Activated naive CD4-positive, alpha-beta T cell treated with Interleukin-2 at 50 U/mL for 16 hours (primary cell): ENCODE results near the gene ACTL10.
"Not testable (repeated sequence)": the region's sequence is repeated elsewhere in the genome, so short reads cannot be mapped to it uniquely, and the experiment has no call there.

Experiments used
- DNase-seq: peaks from one replicate; pipeline ENCODE4 v3.0.0-alpha.2; 2020

The ACTL10 gene

DNA sequence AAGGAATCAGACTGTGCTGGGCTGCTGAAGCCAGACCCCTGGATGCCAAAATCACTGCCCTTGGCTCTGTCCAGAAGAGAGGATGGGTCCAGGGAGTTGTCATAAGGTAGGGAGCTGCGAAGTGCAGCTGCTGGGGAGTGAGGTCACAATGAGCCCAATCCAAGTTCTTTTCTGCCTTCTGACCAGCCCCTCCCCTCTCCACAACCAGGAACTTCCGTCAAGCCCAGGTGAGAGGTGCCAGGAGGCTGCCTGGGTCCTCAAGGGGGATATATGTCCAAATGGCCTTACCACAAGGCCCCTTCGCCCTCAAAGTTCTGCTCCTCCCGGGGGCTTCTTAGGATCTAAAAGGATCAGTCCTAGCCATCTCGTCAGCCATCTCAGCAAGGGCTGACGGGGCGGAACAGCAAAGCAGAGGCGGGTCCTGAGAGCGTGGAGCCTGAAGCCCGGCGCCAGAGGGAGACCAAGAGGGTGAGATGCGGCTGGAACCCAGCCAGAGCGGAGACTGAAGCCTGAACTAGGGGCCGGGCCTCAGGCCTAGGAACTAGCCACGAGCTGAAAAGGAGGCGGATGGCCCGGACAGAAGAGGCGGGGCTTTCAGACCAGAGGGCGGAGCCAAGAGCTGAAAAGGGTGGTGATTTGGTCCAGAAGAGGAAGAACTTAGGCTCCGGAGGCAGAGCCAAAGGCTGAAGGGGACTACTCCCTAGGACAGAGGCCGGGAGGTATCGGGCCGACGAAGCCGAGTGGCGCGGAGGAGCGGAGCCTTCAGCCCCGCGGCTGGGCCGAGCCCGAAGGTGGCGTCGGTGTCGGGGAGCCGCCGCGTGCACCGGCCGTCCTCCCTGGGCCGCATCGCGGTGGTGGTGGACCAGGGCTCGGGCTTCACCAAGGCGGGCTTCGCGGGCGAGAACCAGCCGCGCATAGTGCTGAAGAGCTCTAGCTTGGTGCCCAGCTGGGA, at the start of gene ACTL10:
TSS of gene ACTL10 (plus strand) at position 651 of the 952 bp plus-strand sequence. CDS start 555 bp downstream, outside the sequence.
- peak; percentile 87 for DNase-seq

DNA sequence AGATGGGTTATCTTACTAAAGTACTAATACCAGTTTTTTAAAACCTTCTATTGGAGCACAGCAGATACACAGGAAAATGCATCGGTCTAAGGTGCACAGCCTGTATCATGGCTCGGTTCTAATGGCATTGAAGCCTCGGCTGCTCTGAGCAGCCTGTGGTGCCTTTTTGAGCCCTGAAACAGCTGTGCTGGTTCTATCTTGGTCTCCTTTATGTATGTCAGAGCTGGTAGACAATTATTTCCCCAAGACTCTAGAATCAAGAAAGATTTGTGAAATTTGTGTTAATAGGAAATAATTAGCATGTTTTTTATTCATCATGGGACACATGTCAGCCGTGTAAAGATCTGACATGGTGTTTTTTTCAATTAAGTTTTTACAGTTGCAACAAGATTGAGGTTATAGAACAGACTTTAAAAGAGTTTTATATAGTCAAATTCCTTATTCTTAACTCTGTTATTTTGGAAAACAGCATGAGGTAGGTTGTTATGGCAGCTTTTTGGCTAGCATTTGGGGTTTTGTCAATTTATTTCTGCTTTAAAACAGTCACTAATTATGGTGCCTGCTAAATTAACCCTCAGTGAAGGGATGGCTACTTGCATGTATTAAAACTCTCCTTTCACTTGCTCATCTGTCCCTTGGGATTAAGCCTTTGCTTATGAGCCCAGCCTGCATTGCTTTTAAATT, 44.9 kb upstream of the ACTL10 start:
- DNase-seq: no peak

DNA sequence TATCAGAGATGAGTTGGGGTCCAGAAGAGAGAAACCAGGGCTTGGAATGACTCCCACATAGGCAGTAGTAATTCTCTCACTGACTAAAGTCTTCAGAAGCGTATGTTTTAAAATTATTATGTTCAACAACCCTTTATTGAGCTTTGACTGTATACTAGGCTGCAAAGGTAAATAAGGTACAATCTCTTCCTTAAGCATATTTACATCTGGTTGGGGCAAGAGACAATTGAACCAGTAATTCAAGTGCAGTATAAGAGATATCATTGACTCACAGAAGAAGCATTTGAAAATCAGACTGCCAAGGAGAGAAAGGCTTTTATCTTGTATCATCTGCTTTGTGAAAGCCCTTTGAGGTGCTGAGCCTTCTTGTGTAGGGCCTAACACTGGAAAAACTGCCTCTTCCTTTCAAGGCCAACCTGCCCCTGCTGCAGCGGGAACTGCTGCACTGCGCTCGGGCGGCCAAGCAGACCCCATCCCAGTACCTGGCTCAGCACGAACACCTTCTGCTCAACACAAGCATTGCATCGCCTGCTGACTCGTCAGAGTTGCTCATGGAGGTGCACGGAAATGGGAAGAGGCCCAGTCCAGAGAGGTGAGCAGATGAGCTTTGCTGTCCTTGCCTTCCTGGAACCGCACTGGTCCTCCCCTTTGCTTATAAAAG, 43.9 kb upstream of the ACTL10 start:
- no peak for DNase-seq

DNA sequence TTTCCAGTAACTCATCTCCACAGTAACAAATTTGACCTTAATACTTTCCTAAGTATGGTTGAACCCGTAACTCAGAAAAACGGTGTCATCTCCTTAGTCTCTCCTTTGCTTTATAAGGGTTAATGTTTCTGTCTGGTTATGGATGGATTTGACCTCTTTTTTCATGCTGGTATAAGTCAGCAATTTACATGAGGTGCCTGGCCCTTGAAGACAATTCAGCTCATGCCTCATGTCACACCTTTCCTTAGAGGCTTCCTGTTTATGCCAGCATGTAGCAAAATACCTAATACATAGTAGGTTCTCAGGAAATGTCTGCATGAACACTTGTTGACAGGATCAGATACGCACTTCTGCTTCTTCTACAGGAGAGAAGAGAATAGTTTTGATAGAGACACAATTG, 42.3 kb upstream of the ACTL10 start:
- DNase-seq: no peak

DNA sequence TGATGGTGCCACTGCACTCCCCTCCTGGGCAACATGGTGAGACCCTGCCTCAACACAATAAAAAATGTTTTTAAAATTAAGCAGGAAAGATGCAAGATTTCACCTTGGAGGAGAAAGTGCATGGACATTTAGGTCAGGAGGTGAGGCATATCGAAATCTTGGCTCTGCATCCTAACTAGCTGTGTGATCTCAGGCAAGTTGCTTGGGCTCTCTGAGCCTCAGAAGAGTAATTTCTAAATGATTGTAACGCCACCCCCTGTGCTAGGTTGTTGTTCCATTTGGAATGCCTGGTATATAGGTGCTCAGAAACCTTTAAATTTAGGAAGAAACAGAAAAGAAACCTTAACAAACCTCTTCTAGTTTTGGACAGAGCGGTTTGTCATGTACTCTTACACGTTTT, 40.6 kb upstream of the ACTL10 start:
- DNase-seq: no peak

DNA sequence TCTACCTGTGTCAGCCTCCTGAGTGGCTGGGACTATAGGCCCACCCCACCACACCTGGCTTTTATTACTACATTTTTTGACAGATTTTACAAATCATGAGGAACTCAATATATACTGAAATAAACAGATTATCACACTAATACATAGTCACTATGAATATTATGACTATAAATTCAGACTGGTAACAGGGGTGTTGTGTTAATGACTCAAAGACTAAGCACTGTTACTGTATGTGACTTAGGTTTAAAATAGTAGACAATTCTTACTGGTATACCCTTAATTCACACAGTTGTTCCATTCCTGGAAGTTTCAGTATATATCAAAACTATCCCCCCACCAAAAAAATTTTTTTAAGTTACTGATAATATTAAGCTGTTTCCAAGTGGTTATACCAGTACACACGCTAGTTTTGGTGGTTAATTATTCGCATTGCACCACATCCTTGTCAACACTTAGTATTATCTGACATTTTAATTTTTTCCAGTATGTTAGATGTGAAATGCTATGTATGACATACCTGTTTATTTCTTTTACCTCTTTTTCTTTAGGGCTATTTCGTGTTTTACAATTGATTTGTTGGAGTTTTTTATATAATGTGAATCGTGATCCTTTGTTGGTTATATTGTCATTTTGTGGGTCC, 39.0 kb upstream of the ACTL10 start:
- no peak for DNase-seq

DNA sequence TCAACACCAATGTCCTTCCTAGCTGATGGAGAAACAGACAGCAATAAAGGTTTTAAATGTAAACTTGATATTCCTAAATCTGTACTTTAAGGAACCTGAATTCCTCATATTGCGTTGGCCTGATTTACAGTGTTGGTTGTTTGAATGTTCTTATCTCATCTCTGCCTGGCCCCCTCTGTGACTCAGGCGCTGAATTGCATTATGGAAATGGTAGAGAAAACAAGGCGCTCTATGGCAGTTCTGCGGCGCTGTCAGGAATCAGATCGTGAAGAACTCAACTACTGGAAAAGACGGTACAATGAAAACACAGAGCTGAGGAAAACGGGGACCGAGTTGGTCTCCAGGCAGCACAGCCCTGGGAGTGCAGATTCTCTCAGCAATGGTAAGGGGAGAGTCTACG, 37.2 kb upstream of the ACTL10 start:
- DNase-seq: no peak

DNA sequence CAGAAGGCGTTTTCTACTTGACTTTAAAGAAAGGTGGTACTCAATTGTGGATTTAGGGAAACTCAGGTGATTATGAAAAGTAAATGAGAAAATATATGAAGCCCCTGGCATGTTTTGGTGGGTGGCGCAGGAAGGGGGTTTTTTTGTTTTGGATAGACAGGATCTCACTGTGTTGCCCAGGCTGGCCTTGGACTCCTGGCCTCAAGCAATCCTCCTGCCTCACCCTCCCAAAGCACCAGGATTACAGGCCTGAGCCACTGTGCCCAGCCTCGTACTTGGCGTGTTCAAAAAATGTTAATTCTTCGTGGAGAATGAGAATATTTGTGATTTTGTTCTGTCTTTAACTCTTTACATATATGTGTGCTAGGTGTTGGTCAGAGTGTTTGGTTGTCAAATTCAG, 36.8 kb upstream of the ACTL10 start:
- no peak for DNase-seq

DNA sequence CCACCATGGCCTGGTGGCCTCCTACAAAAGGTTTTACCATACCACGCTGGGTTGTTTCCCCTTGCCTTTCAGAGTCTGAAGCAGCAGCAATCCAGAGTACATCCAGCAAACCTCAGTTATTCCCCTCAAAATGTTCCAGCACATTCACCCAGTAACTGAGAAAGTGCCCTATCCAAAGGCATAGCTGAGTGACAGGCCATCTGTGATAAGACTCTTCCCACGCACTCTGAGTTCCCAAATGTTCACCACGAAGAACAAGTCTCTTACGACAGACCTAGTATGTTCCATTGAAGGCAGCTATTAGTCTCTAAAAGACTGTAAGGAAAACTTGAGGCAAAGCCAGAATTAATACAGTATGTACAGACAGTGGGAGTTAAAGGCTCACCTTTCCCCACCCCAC, 36.2 kb upstream of the ACTL10 start:
- DNase-seq: no peak

DNA sequence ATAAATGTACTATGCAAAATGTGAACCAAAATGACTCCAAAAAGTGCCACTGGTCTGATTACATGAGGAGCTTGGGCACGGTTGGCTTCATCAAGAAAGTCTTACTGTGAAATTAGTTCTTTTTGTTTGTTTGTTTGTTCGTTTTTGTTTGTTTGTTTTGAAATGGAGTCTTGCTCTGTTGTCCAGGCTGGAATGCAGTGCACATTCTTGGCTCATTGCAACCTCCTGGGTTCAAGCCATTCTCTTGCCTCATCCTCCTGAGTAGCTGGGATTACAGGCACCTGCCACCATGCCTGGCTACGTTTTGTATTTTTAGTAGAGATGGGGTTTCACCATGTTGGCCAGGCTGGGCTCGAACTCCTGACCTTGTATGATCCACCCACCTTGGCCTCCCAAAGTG, 34.8 kb upstream of the ACTL10 start:
- DNase-seq: not testable (repeated sequence)

DNA sequence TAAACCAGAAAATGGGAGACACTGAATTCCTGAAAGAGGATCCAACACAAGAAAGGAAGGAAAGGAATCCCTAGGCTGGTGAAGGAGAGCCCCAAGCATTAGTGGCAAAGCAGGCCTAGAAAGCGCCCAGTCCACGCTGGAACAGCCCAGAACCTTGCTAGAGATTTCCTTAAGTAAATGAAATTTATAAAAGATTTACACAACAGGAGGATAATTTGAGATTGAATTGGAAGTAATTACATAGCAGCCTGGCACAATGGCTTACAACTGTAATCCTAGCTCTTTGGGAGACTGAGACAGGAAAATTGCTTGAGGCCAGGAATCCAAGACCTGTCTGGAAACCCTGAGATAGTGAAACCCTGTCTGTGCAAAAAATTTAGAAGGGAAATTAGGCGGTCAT, 31.4 kb upstream of the ACTL10 start:
- DNase-seq: no peak

DNA sequence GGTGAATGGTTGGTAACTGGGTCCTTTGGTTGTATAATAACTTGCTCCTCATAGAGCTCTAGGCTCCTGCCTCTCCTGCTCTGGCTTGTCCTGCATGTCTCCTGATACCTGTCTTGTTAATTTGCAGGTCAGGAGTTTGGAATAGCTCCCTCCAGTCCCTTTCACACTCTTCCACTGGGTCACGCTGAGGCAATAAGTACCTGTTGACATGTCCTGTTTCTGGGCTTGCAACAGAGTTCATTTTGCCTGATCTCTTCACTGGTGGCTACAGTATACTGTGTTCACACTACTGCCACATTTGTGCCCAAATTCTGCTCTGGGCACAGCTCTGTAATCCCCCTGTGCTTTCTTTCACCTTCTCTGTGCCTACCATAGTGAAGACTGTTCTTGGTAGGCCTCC, 30.0 kb upstream of the ACTL10 start:
- DNase-seq: no peak

DNA sequence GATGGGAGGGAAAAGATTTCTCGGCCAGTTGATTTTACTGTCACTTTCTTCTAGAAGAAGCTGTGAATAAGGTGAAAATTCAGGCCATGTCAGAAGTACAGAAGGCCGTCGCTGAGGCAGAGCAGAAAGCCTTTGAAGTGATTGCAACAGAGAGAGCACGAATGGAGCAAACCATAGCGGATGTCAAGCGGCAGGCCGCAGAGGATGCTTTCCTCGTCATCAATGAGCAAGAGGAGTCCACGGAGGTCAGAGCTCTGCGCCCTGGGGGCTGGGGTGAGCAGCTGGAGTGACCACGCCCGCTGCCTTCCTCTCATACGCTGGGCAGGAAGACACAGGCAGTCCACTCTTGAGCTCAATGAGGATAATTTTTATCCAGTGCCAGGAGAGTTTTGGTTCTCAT, 26.5 kb upstream of the ACTL10 start:
- DNase-seq: no peak

DNA sequence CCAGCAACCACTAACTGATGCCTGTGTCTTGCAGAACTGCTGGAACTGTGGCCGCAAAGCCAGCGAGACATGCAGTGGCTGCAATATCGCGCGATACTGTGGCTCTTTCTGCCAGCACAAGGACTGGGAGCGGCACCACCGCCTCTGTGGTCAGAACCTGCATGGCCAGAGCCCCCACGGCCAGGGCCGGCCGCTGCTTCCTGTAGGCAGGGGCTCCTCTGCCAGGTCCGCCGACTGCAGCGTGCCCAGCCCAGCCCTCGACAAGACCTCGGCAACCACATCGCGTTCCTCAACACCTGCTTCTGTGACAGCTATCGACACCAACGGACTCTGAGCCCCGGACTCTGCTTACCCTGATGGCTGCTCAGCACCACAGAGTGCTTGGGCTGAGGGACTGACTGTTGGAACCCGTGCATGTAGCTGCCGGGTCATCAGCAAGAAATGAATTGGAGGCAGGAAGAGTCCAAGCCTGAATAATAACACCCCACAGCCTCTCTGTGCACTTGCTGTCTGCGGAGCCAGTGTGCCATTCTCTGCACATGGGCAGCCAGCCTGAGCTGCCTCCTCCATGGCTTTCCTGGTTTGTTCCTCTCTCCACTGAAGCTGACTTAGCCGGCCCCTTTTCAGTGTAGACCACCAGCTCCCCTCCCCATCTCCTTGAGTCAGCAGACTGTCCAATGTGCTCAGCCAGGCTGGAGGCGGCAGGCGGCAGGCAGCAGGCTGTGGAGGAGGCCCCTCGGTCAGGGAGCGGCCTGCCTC, 22.3 kb upstream of the ACTL10 start:
- DNase-seq: no peak

DNA sequence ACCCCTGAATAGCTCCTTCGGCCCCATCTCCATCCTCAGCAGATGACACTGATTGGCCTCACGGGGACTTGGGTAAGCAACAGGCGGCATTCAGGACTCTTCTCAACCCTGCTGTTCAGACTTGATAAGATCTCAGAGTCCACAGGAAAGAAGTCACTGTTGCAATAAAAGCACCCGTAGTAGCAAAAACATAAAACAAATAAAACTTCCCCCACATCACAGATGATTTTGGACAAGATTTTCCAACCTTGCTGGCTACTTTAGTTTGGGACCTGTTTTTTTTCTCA, 21.7 kb upstream of the ACTL10 start:
- no peak for DNase-seq

DNA sequence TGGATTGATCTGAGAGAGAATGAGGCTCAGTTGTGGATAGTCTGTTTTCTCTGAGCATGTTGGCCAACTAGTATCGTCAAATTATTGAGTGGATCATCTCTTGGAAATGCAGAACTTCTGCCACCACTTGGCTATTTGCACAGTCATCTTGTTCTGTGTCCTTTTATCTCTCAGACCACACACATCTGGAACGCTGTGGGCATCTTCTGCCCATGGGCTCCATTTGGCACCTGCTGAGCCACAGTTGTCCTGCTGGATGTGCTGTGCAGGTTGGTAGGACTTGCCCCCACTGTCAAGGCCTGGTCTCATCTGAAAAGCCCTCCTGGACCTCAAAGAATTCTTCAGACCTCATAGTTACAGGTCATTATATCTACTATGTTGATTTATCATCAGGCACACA, 21.3 kb upstream of the ACTL10 start:
- DNase-seq: no peak

DNA sequence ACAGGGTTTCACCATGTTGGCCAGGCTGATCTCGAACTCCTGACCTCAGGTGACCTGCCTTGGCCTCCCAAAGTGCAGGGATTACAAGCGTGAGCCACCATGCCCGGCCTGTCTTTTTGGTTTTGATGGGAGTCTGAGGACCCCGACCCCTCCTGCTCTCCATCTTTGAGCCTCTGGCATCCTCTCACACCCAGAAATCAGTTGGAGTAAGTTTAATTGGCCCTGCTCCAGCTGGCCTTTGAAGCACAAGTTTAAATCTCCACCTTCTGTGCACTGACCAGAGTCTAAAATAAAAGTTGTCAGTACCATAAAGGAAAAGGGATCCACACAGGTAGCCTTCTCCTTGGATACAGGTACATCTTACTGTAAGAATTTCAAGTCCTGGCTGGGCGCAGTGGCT, 20.6 kb upstream of the ACTL10 start:
- no peak for DNase-seq

DNA sequence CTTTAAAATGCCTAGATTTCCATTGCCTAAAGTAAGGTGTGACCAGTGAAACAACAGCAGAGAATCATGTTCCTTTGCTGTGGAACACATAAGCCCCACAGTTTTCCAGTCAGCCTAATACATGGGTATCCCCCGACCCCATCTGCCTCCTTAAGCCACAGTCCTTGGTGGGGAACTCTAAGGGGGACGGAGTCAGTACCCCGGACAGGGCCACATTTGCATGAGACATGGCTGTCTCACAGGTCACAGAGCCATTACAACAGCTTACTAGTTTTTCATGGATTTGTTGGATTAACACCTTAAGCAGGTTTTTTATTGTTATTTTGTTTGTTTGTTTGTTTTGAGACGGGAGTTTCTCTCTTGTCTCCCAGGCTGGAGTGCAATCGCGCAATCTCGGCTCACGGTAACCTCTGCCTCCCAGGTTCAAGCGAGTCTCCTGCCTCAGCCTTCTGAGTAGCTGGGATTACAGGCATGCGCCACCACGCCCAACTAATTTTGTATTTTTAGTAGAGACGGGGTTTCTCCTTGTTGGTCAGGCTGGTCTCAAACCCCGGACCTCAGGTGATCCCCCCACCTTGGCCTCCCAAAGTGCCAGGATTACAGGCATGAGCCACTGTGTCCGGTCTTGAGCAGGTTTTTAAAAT, 19.7 kb upstream of the ACTL10 start:
- DNase-seq: not testable (repeated sequence)

DNA sequence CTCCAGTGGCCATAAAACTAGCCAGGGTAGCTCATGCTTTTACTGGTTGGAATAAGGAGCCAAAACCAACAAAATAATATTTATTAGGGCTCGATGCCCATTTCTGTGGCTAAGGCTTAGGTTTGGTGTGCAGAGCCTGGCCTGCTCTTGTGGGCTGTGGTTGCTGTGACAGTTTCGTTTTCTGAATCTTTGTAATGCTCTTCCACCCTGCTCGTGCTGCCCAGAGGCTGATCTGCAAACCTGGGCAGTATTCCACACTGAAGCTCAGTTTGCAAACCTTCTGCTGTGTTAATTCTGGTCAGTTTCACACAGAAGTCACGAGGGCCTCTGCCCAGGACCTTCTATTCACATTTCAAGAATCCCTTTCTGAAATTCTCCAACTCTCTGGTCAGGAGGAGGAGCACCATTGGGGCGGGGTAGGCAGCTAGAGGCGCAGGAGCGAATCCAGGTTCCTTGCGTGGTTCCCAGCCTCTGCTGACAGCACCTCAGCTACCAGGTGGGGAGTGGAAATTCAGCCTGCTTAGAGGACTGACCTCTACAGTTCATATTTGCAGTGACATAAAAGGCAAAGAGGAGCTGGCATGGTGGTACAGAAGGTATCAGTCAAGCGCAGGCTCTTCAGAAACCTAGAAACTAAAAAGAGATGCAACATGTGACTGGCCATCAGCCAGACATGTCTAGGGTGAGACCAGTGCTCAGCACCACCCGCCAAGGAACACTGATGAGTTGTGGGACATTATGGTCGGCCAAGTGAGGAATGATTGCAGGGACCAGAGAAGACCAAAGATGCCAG, 18.9 kb upstream of the ACTL10 start:
- DNase-seq: no peak

DNA sequence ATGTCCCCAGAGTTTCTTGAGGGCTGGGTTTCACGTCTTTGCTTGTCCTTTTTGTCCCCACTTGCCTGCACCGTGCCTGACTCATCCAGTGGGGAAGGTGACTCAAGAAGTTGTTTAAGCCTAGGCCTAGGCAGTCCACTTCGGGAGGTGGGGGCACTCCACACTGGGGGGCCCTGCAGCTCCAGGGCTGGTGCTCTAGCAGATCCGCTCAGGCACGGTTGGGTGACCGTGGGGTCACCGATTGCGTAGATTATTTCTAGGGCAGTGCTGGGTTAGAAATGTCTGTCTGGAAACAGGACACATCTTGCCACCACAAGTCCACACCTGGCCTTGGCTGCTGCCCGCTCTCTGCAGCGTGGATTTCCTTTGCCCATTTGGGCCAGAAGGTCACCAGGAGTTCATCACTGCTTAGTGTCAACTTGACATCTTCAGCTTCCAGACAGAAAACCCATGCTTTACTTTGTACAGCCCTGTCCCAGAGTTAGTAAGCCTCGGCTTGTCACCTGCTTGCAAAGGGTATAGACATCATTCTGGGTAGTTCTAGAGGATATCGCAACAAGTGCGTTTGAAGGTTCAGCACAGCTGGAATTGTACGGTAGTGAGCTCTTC, 18.2 kb upstream of the ACTL10 start:
- no peak for DNase-seq

DNA sequence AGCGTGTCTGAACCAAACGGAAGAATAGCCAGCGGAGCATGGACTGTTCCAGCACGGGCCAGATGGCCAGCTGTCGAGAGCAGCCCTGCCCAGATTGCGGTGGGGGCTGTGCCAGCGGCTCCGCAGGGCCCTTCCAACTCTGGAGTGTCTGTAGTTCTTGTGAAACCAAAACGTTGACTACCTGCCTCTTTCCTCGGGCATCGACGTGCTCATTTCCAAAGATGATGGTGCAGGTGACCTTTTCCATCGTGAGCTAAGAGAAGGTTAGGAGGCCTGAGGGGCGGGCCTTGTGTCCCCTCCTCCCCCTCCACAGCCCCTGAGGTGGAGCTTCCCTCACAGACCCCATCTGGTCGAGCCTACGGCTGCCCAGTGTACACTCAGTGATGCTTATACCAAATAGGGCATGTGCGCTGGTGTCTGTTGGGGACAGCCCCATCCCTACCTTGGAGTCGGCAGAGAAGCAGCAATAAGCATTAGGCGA, 17.5 kb upstream of the ACTL10 start:
- DNase-seq: no peak
